Measurements from ENCODE around the gene TCEAL4. TPM values are rescaled to one million over a fixed set of nuclear protein-coding genes. Genes with fewer than 3 reads are reported as not detected.

The TCEAL4 gene
- total and polyA plus RNA-seq, 2 of the 13 experiments (the other 11 are each of a cell fraction or from before 2014, with no cell fraction given): 12.6 to 31.0 TPM

GRCh38 chrX:103586314-103586646, 965 bp downstream of the TCEAL4 start:
- no CpG with 5 or more reads among the region's 5 CpGs for WGBS (ENCODE audit: low lambda C conversion rate)
- in situ Hi-C loops (cut with HindIII; ENCODE audit: extremely low pct_ligation_motif_present, low pct_unique_long_range_greater_than_20kb) (no loop called here), intact Hi-C loops (cut with micrococcal nuclease; ENCODE audit: unreplicated experiment) (loop anchor here (5.0 kb wide), 1 partner anchor 101 kb away; the partner anchor contains the start of gene MORF4L2)
- Histone ChIP-seq H3K4me1 (ENCODE audit: insufficient read depth, low read length) (0 out of 2 replicates have a peak, but pooled peaks cover 7% of the 10 kb centered on the region), H3K4me2 (ENCODE audit: low read depth, low read length) (peak overlapping the region; percentile 73), H3K27me3 (ENCODE audit: control insufficient read depth in 1 of 2, insufficient read depth in 2 of 2, low read length in 2 of 2) (no peaks in the 10 kb centered on the region), H3K27ac (ENCODE audit: extremely low read length, insufficient read depth, low read length) (peak overlapping the region; percentile 43), H3K4me3 (replicated peaks in 1 of 3; ENCODE audit: insufficient read depth in 1 of 3, low read depth in 2 of 3, low read length in 3 of 3) (peak overlapping the region; percentile 64 to 85 (median 81); a peak in 5 of 6 replicates), H3K9ac (ENCODE audit: insufficient read depth, low read depth, low read length) (peak overlapping the region; percentile 69), H3K36me3 (replicated peaks in 1 of 2; ENCODE audit: control insufficient read depth in 1 of 2, insufficient read depth in 2 of 2, low read length in 2 of 2) (no peaks in the 10 kb centered on the region), H3K79me2 (ENCODE audit: insufficient read depth, low read length) (peaks cover 3% of the 10 kb centered on the region), H2AFZ (ENCODE audit: low read length) (no peak overlapping the region), H4K20me1 (ENCODE audit: insufficient read depth, low read length) (no peaks in the 10 kb centered on the region), H3K9me3 (ENCODE audit: low read length) (no peaks in the 10 kb centered on the region)
- TF ChIP-seq ZNF329 (CRISPR knock-in tag; IDR thresholded peaks at IDR 0.05; ENCODE audit: low read depth): peak; percentile 80
- TF ChIP-seq ZNF574 (CRISPR knock-in tag; IDR thresholded peaks at IDR 0.05): no peak
- no peak for TF ChIP-seq GATAD2A (CRISPR knock-in tag; IDR thresholded peaks at IDR 0.05)
- no peak for TF ChIP-seq ZBTB44 (CRISPR knock-in tag; IDR thresholded peaks at IDR 0.05)
- no peak for TF ChIP-seq ZNF749 (CRISPR knock-in tag; IDR thresholded peaks at IDR 0.05; ENCODE audit: borderline replicate concordance)
- TF ChIP-seq KLF16 (CRISPR knock-in tag; IDR thresholded peaks at IDR 0.05): no peak
- TF ChIP-seq ZNF687 (CRISPR knock-in tag; IDR thresholded peaks at IDR 0.05): peak; percentile 32
- CTCF ChIA-PET (ENCODE audit: low intra/inter-chr PET ratio, low total read pairs): no interaction called here
- DNase-seq (ENCODE audit: low spot score) (no peak), ATAC-seq (peak; percentile 68), FAIRE-seq (no peak)
- no TSS peak for BruUV-seq (replicated peaks)
- POLR2A ChIA-PET: no interaction called here

All from HepG2 (cell line).